ENCODE results near the gene CST9. TPM values are rescaled to one million over a fixed set of nuclear protein-coding genes. Genes with fewer than 3 reads are reported as not detected.

Gene CST9
- total and polyA plus RNA-seq, 10 of the 15 experiments (the other 5 are each of a cell fraction or from before 2014, with no cell fraction given): not detected

- ChIA-PET POLR2A (no interaction called here), CTCF (no interaction called here), RAD21 (ENCODE audit: unreplicated experiment) (no interaction called here), SMC1A (ENCODE audit: uncharacterized antibody, unreplicated experiment) (no interaction called here)
- Histone ChIP-seq H3K79me2 (ENCODE audit: control insufficient read depth, insufficient read depth, low read length) (no peaks in the 10 kb centered on the region), H3K9ac (ENCODE audit: control insufficient read depth, insufficient read depth, low read length) (no peak overlapping the region), H3K4me1 (ENCODE audit: control insufficient read depth, insufficient read depth, low read length) (no peaks in the 10 kb centered on the region), H4K20me1 (ENCODE audit: control insufficient read depth, insufficient read depth) (no peaks in the 10 kb centered on the region), H2AFZ (ENCODE audit: control insufficient read depth, low read depth, low read length) (no peak overlapping the region), H3K36me3 (ENCODE audit: control insufficient read depth in 2 of 2, insufficient read depth in 2 of 2, low read length in 1 of 2) (no peaks in the 10 kb centered on the region), H3K27ac (ENCODE audit: control insufficient read depth, insufficient read depth) (no peak overlapping the region), H3K27me3 (replicated peaks in 1 of 2; ENCODE audit: control insufficient read depth in 2 of 2, insufficient read depth in 2 of 2, low read length in 1 of 2) (peaks cover 0 to 4% of the 10 kb centered on the region in 2 experiments; a peak in 2 of 4 replicates), H3K4me2 (ENCODE audit: control insufficient read depth, insufficient read depth) (no peak overlapping the region), H3K9me3 (replicated peaks; ENCODE audit: control insufficient read depth, insufficient read depth, low read length) (no peaks in the 10 kb centered on the region), H3K4me3 (no peak overlapping the region)
- FAIRE-seq (no peak), DNase-seq (ENCODE audit: low read depth, low spot score) (no peak), ATAC-seq (no peak)
- BruUV-seq (replicated peaks): no TSS peak
- intact Hi-C loops (cut with micrococcal nuclease; ENCODE audit: unreplicated experiment): no loop called here
- WGBS (ENCODE audit: insufficient coverage, insufficient replicate concordance, low lambda C conversion rate, missing lambda C conversion rate): 23% methylated on average over 7 of the region's 7 CpGs
- no peak for TF ChIP-seq WRNIP1 (IDR thresholded peaks at IDR 0.05; ENCODE audit: borderline replicate concordance, low read depth, low read length)
- no peak for TF ChIP-seq ZBED1 (IDR thresholded peaks at IDR 0.05; ENCODE audit: borderline replicate concordance)
- TF ChIP-seq BMI1 (IDR thresholded peaks at IDR 0.05; ENCODE audit: borderline replicate concordance): no peak
- in situ Hi-C loops (cut with MboI): no loop called here
Measured at GRCh38 chr20:23587631-23588030, 18.1 kb downstream of the CST9 start.

- WGBS (ENCODE audit: insufficient coverage, insufficient replicate concordance, low lambda C conversion rate, missing lambda C conversion rate): 17% methylated on average over 13 of the region's 13 CpGs
Measured at GRCh38 chr20:23586735-23587525, 18.8 kb downstream of the CST9 start.

More at GRCh38 chr20:23586735-23587525, 18.8 kb downstream of the CST9 start:
- ChIA-PET CTCF (interaction anchor here (1.4 kb wide), 1 partner anchor 145 kb away, joined by 3 read pairs; no protein-coding TSS in a partner anchor), POLR2A (no interaction called here), SMC1A (ENCODE audit: uncharacterized antibody, unreplicated experiment) (no interaction called here), RAD21 (ENCODE audit: unreplicated experiment) (no interaction called here)
- TF ChIP-seq CHD2 (IDR thresholded peaks at IDR 0.05; ENCODE audit: borderline replicate concordance, low read depth, low read length): no peak
- no peak for TF ChIP-seq HDAC2 (IDR thresholded peaks at IDR 0.05)
- TF ChIP-seq FOS (IDR thresholded peaks at IDR 0.05; ENCODE audit: borderline replicate concordance, extremely low read depth, insufficient read length): no peak
- no peak for TF ChIP-seq POLR2A (IDR thresholded peaks at IDR 0.05; ENCODE audit: low read depth, low read length)
- TF ChIP-seq CBFB (IDR thresholded peaks at IDR 0.05; ENCODE audit: low read depth): no peak
- no peak for TF ChIP-seq EP300 (IDR thresholded peaks at IDR 0.05; ENCODE audit: borderline replicate concordance in 1 of 2, control insufficient read depth in 1 of 2, low read depth in 2 of 2, low read length in 2 of 2)
- TF ChIP-seq NKRF (conservative IDR thresholded peaks at IDR 0.05): no peak
- TF ChIP-seq NR2C1 (IDR thresholded peaks at IDR 0.05): no peak
- BruUV-seq (replicated peaks): no TSS peak
- Histone ChIP-seq H3K4me3 (no peak overlapping the region), H3K4me2 (ENCODE audit: control insufficient read depth, insufficient read depth) (no peak overlapping the region), H2AFZ (ENCODE audit: control insufficient read depth, low read depth, low read length) (no peak overlapping the region), H3K36me3 (ENCODE audit: control insufficient read depth in 2 of 2, insufficient read depth in 2 of 2, low read length in 1 of 2) (no peaks in the 10 kb centered on the region), H3K27me3 (replicated peaks in 1 of 2; ENCODE audit: control insufficient read depth in 2 of 2, insufficient read depth in 2 of 2, low read length in 1 of 2) (peaks cover 0 to 4% of the 10 kb centered on the region in 2 experiments; a peak in 2 of 4 replicates), H3K79me2 (ENCODE audit: control insufficient read depth, insufficient read depth, low read length) (no peaks in the 10 kb centered on the region), H3K9me3 (replicated peaks; ENCODE audit: control insufficient read depth, insufficient read depth, low read length) (no peaks in the 10 kb centered on the region), H3K4me1 (ENCODE audit: control insufficient read depth, insufficient read depth, low read length) (no peaks in the 10 kb centered on the region), H3K27ac (ENCODE audit: control insufficient read depth, insufficient read depth) (no peak overlapping the region), H3K9ac (ENCODE audit: control insufficient read depth, insufficient read depth, low read length) (no peak overlapping the region), H4K20me1 (ENCODE audit: control insufficient read depth, insufficient read depth) (no peaks in the 10 kb centered on the region)
- ATAC-seq: no peak
- intact Hi-C loops (cut with micrococcal nuclease; ENCODE audit: unreplicated experiment) (no loop called here), in situ Hi-C loops (cut with MboI) (no loop called here)
- no peak for DNase-seq (ENCODE audit: low read depth, low spot score)
- FAIRE-seq: no peak
